ENCODE results near the gene CCDC149.

Gene CCDC149

GRCh38 chr4:24853142-24853541 lies 59.7 kb downstream of the CCDC149 start:
- peaks cover 0 to 77% (median 38%) of the 10 kb centered on the region in 4 donors for H3K4me1 ChIP-seq
- intact Hi-C loops (cut with DNase I; ENCODE audit: low total_unique reads), result loop anchor here (5.0 kb wide), 1 partner anchor 56 kb away; the partner anchor contains the start of gene SOD3
- no peaks in the 10 kb centered on the region for H3K27me3 ChIP-seq

GRCh38 chr4:24850674-24851073 lies 62.2 kb downstream of the CCDC149 start:
- intact Hi-C loops (cut with DNase I; ENCODE audit: low total_unique reads), result loop anchor here (2.0 to 5.0 kb wide), 2 partner anchors 53 to 60 kb away; partner anchors contain the start of gene SOD3
- TF ChIP-seq CTCF (IDR thresholded peaks at IDR 0.05), result no peak
- Histone ChIP-seq H3K4me1 (peaks cover 0 to 52% (median 22%) of the 10 kb centered on the region in 4 donors), H3K27ac (peak overlapping the region; percentile 53), H3K36me3 (no peaks in the 10 kb centered on the region), H3K9me3 (no peaks in the 10 kb centered on the region), H3K4me3 (no peak overlapping the region), H3K27me3 (no peaks in the 10 kb centered on the region)
- peak; percentile 56 to 81 for DNase-seq

More at GRCh38 chr4:24853142-24853541, 59.7 kb downstream of the CCDC149 start:
- H3K27ac ChIP-seq, result peak overlapping the region in 1 of 2 donors; percentile 53
- no peak for DNase-seq
- no peak for TF ChIP-seq CTCF (IDR thresholded peaks at IDR 0.05)
- H3K4me3 ChIP-seq, result no peak overlapping the region
- H3K9me3 ChIP-seq, result no peaks in the 10 kb centered on the region
- no peaks in the 10 kb centered on the region for H3K36me3 ChIP-seq

- Histone ChIP-seq H3K27ac (peak overlapping the region; percentile 41 to 45), H3K4me1 (peaks cover 0 to 51% (median 22%) of the 10 kb centered on the region in 4 donors), H3K9me3 (no peaks in the 10 kb centered on the region), H3K4me3 (no peak overlapping the region), H3K27me3 (no peaks in the 10 kb centered on the region), H3K36me3 (no peaks in the 10 kb centered on the region)
- DNase-seq, result no peak
- intact Hi-C loops (cut with DNase I; ENCODE audit: low total_unique reads), result loop anchor here (2.0 to 5.0 kb wide), 2 partner anchors 52 to 61 kb away; partner anchors contain the start of gene SOD3
- no peak for TF ChIP-seq CTCF (IDR thresholded peaks at IDR 0.05)
Observed at GRCh38 chr4:24849756-24850155, 63.1 kb downstream of the CCDC149 start.

GRCh38 chr4:24849351-24849750 lies 63.5 kb downstream of the CCDC149 start:
- peak overlapping the region; percentile 41 to 45 for H3K27ac ChIP-seq
- no peak overlapping the region for H3K4me3 ChIP-seq
- TF ChIP-seq CTCF (IDR thresholded peaks at IDR 0.05), result no peak
- no peaks in the 10 kb centered on the region for H3K9me3 ChIP-seq
- intact Hi-C loops (cut with DNase I; ENCODE audit: low total_unique reads), result no loop called here
- DNase-seq, result no peak
- H3K27me3 ChIP-seq, result no peaks in the 10 kb centered on the region
- H3K36me3 ChIP-seq, result no peaks in the 10 kb centered on the region
- peaks cover 0 to 51% (median 22%) of the 10 kb centered on the region in 4 donors for H3K4me1 ChIP-seq

- intact Hi-C loops (cut with DNase I; ENCODE audit: low total_unique reads), result no loop called here
- peaks cover 0 to 3% (median 0%) of the 10 kb centered on the region in 3 donors for H3K36me3 ChIP-seq
- TF ChIP-seq CTCF (IDR thresholded peaks at IDR 0.05), result no peak
- no peaks in the 10 kb centered on the region for H3K9me3 ChIP-seq
- DNase-seq, result no peak
- H3K27me3 ChIP-seq, result no peaks in the 10 kb centered on the region
- no peak overlapping the region for H3K27ac ChIP-seq
- peaks cover 0 to 27% (median 13%) of the 10 kb centered on the region in 4 donors for H3K4me1 ChIP-seq
- H3K4me3 ChIP-seq, result no peak overlapping the region
Observed at GRCh38 chr4:24846716-24847115, 66.1 kb downstream of the CCDC149 start.
